Stimulated activated CD8-positive, alpha-beta memory T cell treated with anti-CD3 and anti-CD28 coated beads, Interleukin-15, amount 100 ng/mL, for 48 hours (primary cell): ENCODE measurements around the gene TRAPPC5.
A peak's percentile ranks its signal among the peaks of the same experiment; 100 is the strongest.

Experiments used
- DNase-seq, 2 donors: peaks; one replicate each; pipeline ENCODE4 v3.0.0-alpha.2; 2020; ENCODE audit warnings: low read depth in 2 of 2

TRAPPC5 gene

GRCh38 chr19:7676376-7676775 lies 4.3 kb upstream of the TRAPPC5 start:
- DNase-seq: no peak

- no peak for DNase-seq
These were observed 3.8 kb upstream of the TRAPPC5 start, which contains the start of gene MCEMP1 for GRCh38 chr19:7676854-7677253. MCEMP1 (plus strand) TSS chr19:7677090; CDS start chr19:7677121, 31 bp downstream.

- no peak for DNase-seq
These were observed 2.8 kb upstream of the TRAPPC5 start for GRCh38 chr19:7677669-7678311.

DNA sequence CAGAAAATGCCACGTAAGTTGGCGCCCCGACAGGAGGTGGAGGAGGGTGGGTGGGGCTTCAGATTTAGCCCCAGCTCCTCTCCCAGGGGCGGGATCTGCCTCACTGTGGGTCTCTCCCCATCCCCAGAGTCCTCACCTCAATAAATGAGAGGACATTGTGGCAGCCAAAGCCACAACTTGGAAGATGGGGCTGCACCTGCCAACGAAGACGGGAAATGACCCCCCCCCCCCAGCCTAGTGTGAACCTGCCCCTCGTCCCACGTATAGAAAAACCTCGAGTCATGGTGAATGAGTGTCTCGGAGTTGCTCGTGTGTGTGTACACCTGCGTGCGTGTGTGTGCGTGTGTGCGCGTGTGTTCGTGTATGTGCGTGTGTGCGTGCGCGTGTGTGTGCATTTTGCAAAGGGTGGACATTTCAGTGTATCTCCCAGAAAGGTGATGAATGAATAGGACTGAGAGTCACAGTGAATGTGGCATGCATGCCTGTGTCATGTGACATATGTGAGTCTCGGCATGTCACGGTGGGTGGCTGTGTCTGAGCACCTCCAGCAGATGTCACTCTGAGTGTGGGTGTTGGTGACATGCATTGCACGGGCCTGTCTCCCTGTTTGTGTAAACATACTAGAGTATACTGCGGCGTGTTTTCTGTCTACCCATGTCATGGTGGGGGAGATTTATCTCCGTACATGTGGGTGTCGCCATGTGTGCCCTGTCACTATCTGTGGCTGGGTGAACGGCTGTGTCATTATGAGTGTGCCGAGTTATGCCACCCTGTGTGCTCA lies 1.5 kb upstream of the TRAPPC5 start:
- DNase-seq: peak in 1 of 2 donors; percentile 47

- DNase-seq: no peak
These were observed 645 bp upstream of the TRAPPC5 start for GRCh38 chr19:7679771-7680605.

- DNase-seq: peak; percentile 73 to 78
These were observed 924 bp downstream of the TRAPPC5 start for GRCh38 chr19:7681340-7682174.

- no peak for DNase-seq
These were observed 1.7 kb downstream of the TRAPPC5 start for GRCh38 chr19:7682175-7682855.

DNA sequence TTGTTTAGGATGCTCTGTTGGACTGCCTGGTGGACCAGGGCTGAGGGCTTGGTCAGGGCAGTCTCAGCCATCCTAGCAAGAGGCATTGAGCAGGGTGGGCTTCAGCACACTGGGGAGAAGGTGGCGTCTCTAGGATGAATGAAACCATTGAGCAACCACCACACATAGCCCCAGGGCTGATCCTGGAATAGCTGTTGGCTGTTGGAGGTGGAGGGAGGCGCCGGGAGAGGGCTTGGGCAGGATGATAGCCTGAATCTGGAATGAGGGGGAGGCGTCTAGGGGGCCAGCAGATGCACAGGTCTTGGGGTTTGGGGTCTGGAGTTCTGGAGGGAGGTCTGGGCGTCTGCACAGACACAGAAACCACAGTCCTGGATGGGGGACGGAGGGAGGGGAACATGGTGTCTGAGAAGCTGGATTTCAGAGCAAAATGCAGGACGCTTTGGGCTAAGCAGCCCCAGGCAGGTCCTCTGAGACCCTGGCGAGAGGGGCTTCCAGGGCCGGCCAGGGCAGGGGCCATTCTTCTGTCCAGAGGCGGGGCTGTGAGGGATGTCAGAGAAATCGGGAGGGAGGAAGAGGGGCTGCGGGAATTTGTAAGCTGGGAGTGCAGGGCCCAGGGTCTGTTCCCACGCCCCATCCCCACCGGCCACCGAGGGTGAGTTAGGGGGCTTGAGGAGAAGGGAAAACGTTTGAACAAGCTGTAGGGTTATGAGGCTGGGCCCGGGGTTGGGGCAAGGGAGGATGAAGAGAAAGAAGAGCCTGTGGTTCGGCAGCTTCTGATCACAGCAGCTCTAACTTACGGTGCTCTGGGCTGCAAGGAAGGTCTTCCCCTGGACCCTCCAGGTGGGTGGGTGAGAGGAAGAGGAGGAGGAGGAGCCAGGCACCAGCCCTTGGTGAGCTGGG lies 5.2 kb downstream of the TRAPPC5 start:
- DNase-seq: no peak

DNA sequence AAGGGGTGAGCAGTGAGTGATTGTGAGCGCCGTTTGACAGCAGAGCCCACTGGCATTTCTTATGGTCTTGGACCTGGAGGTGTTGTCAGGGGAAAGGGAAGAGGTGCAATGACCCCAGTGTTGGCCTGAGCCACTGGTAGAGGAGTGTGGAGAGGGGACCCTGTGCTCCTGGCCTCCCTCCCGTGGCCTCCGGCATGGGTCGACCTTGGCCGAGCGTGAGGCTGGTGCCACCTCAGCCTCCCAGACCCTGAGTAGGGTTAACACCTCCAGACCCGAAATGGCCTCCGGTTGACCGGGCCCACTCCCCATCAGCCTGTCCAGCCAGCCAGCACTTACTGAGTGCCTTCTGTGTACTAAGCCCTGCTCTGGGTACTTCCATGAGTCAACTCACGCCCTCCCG lies 6.5 kb downstream of the TRAPPC5 start:
- no peak for DNase-seq

DNA sequence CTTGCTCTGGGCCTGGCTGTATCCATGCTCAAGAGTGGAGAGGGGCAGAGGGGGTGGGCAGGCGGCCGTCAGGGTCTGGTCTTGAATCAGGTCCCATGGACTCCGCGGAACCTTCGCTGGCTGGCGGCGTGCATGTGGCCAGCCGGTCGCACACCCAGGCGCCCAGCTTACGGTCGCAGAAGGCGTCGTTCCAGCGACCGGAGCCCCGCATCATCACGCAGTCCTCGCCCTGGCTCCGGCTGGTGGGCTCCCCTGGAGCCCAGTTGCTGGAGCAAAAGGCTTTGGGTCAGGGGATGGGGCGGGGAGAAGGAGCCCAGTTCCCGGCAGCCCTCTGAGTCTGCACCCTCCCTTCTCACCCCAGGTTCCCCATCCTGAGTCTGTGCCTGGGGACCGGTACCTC lies 8.5 kb downstream of the TRAPPC5 start:
- no peak for DNase-seq

GRCh38 chr19:7690779-7691258 lies 10.2 kb downstream of the TRAPPC5 start:
- peak in 1 of 2 donors; percentile 18 for DNase-seq

GRCh38 chr19:7691497-7691896 lies 10.9 kb downstream of the TRAPPC5 start:
- no peak for DNase-seq

- no peak for DNase-seq
These were observed 11.9 kb downstream of the TRAPPC5 start for GRCh38 chr19:7692417-7693088.

DNA sequence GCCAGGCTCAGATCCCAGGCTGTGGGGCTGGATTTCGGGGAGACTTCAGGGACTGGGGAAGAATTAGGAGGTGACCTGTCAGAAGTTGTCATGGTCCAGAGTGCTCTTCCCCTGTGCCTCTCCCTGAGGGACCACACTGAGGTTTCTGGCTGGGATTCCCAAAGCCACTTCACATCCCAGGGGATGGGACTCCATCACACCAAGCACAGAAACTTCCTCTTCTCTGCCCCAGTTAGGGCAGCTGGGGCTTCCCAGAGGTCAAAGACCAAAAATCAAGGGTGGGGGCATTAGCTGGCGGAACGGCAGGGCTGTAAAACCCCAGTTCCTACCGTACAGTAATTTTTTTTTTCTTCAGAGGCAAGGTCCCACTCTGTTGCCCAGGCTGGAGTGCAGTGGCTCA lies 13.9 kb downstream of the TRAPPC5 start:
- no peak for DNase-seq

DNA sequence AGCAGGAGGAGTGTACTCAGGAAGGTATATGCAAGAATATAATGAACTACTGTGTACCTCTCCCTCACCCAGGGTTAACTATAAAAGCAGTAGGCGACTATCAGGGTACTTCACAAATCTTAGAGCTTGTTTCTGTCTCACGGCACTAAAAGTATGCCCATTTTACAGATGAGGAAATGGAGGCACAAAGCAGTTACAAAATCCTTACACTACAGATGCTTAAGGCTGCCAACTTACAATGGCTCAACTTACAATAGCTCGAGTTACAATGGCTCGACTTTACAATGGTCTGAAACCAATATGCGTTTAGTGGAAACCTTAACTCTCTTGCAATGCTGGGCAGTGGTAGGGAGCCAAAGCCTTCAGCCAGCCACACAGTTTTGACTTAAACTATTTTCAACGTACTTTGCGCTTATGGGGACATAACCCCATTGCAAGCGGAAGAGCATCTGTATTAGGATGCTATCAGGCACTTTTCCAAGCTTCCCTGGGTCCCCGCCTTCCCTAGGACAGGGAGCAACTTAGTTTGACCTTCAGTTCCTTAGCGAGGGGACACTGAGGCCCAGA lies 17.2 kb downstream of the TRAPPC5 start:
- no peak for DNase-seq

- no peak for DNase-seq
These were observed 17.9 kb downstream of the TRAPPC5 start for GRCh38 chr19:7698583-7698982.

DNA sequence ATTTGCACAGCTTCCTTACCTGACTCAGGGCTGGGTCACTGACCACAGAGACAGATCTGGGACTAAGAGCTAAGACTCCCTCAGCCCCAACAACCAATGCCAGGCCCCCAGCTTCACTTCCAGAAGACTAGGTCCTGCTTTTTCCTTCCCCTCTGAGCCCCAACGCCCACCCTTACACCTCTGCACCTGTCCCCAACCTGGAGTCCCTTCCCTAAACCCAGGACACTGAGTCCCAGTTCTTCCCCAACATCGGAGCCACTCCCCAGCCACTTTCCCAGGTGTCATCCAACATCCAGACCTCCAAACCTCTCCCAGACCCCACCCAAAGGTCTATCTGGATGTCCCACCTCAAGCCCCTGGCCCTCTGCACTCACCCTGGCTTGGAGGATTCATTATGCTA lies 18.4 kb downstream of the TRAPPC5 start:
- DNase-seq: no peak
